Fibroblast of lung (primary cell): ENCODE measurements around the gene CAPN9. TPM values are rescaled to one million over a fixed set of nuclear protein-coding genes. Genes with fewer than 3 reads are reported as not detected.

Experiments used
- DNase-seq, 2 donors: peaks; one replicate each; pipeline versions ENCODE4 v3.0.0 to v3.0.0-alpha.2; 2010; ENCODE audit warnings: low read depth in 2 of 2
- H2AFZ ChIP-seq: 2 replicates; pipeline ENCODE4 v1.5.1; 2012; ENCODE audit warnings: low read length, control low read depth, inconsistent platforms
- H3K27ac ChIP-seq: 2 replicates; pipeline ENCODE4 v1.5.1; 2011; ENCODE audit warnings: low read length, control low read depth; ENCODE audit not compliant: insufficient read depth
- H3K27me3 ChIP-seq: 2 replicates; pipeline ENCODE4 v1.5.1; 2011; ENCODE audit warnings: mild to moderate bottlenecking, low read length; ENCODE audit not compliant: control insufficient read depth, insufficient read depth
- H3K36me3 ChIP-seq: 2 replicates; pipeline ENCODE4 v1.5.1; 2011; ENCODE audit warnings: low read length; ENCODE audit not compliant: control insufficient read depth, insufficient read depth
- H3K4me1 ChIP-seq: 2 replicates; pipeline ENCODE4 v1.5.1; 2011; ENCODE audit warnings: low read length; ENCODE audit not compliant: control insufficient read depth, insufficient read depth; ENCODE audit errors: extremely low read depth
- H3K4me2 ChIP-seq: 2 replicates; pipeline ENCODE4 v1.5.1; 2011; ENCODE audit warnings: low read length, control low read depth; ENCODE audit not compliant: insufficient read depth; ENCODE audit errors: extremely low read depth
- H3K4me3 ChIP-seq, 4 experiments: fragments of 200-600 bp in 1 of 4; sonication (generic) in 1 of 4; replicated peaks in 1 of 4; 2 replicates each; pipeline ENCODE4 v1.5.1; 2011 to 2016; ENCODE audit warnings: low read length in 4 of 4, low read depth in 3 of 4, mild to moderate bottlenecking in 3 of 4, control low read depth in 2 of 4, inconsistent platforms in 1 of 4, mixed read lengths in 1 of 4; ENCODE audit not compliant: insufficient read depth in 1 of 4; ENCODE audit errors: control extremely low read depth in 1 of 4
- H3K79me2 ChIP-seq: 2 replicates; pipeline ENCODE4 v1.5.1; 2012; ENCODE audit warnings: mild to moderate bottlenecking, low read length, inconsistent platforms; ENCODE audit not compliant: control insufficient read depth, insufficient read depth
- H3K9ac ChIP-seq: 2 replicates; pipeline ENCODE4 v1.5.1; 2011; ENCODE audit warnings: mild to moderate bottlenecking, low read length, control low read depth; ENCODE audit not compliant: insufficient read depth
- H3K9me3 ChIP-seq: 2 replicates; pipeline ENCODE4 v1.5.1; 2012; ENCODE audit warnings: low read depth, low read length; ENCODE audit not compliant: control insufficient read depth, insufficient read depth
- H4K20me1 ChIP-seq: 2 replicates; pipeline ENCODE4 v1.5.1; 2011; ENCODE audit warnings: low read length; ENCODE audit not compliant: control insufficient read depth, insufficient read depth; ENCODE audit errors: extremely low read depth
- EZH2 ChIP-seq: IDR thresholded peaks from 2 replicates; pipeline ENCODE4 v1.5.1; 2012; ENCODE audit warnings: low read length, control low read depth, mild to moderate bottlenecking; ENCODE audit errors: missing control alignments
- polyA plus RNA-seq, 2 donors: library from polyadenylated mRNA; depleted of rRNA in 1 of 2; stranded (reverse) in 1 of 2; unstranded in 1 of 2; fragments of >200 nt; gene quantifications; 2 replicates each; pipeline ENCODE4 v1.2.1, GENCODE V29; 2011 to 2012; ENCODE audit warnings: missing spikeins in 1 of 2
- total RNA-seq: library from RNA; depleted of rRNA; stranded (reverse); fragments of >200 nt; gene quantifications from 2 replicates; pipeline ENCODE4 v1.2.1, GENCODE V29; 2014
- TF ChIP-seq, protein P1 (sequence below), 2 donors: IDR thresholded peaks in 1 of 2; conservative IDR thresholded peaks in 1 of 2; 1 replicate in 1 of 2; 2 replicates in 1 of 2; pipeline ENCODE4 v1.5.1; 2011 to 2012; ENCODE audit warnings: low read length in 2 of 2, control low read depth in 1 of 2, inconsistent platforms in 1 of 2, low read depth in 1 of 2, mild to moderate bottlenecking in 1 of 2

The CAPN9 gene
- total and polyA plus RNA-seq, 2 donors (not counting 1 experiment from before 2014, with no cell fraction given): 0.17 TPM; not detected in 1

DNA sequence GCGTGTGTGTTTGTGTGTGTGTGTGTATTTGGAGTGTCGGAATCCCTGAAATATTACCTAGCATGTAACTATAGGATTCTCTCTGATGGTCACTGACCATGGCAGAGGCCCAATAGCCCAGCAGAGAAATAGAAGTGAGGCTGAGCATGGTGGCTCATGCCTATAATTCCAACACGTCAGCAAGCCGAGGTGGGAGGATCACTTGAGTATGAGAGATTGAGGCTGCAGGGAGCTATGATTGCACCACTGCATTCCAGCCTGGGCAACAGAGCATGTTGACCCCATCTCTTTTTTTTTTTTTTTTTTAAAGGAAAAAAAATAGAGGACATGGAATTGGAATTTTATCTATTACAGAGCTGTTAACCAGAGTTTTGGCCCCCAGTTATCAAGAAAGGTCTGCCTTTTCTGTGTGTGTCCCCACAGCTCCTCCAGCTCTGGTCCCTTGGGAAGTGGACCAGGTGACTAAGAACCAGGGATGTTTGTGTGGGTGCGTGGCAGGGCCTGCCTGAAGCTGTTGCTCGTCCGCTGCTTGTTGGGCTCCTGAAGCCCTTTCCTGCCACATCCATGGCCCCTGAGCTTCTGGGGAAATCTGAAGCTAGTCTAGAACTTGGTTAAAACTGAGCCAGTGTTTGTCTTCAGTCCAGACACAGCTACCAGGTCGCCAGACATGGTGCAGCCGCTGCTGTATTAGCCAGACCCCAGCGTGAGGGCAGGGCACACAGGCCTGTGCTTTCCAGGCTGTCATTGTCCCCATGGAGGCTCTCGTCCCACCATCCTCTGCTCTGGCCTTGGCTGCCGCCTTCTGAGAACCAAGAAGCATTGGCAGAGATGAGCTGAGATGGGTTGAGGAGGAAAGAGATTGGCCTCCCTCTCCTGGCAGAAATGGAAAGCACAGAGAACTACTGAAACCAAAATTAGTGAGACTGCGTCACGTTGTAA is 25.5 kb downstream of the CAPN9 start:
- no peaks in the 10 kb centered on the region for H4K20me1 ChIP-seq
- no peak overlapping the region for H3K4me3 ChIP-seq
- H3K9ac ChIP-seq: no peak overlapping the region
- peak; percentile 51 to 71 for DNase-seq
- H3K79me2 ChIP-seq: no peaks in the 10 kb centered on the region
- no peak overlapping the region for H3K27ac ChIP-seq
- peaks cover 7% of the 10 kb centered on the region for H3K4me1 ChIP-seq
- no peaks in the 10 kb centered on the region for H3K9me3 ChIP-seq
- TF ChIP-seq, protein P1, sequence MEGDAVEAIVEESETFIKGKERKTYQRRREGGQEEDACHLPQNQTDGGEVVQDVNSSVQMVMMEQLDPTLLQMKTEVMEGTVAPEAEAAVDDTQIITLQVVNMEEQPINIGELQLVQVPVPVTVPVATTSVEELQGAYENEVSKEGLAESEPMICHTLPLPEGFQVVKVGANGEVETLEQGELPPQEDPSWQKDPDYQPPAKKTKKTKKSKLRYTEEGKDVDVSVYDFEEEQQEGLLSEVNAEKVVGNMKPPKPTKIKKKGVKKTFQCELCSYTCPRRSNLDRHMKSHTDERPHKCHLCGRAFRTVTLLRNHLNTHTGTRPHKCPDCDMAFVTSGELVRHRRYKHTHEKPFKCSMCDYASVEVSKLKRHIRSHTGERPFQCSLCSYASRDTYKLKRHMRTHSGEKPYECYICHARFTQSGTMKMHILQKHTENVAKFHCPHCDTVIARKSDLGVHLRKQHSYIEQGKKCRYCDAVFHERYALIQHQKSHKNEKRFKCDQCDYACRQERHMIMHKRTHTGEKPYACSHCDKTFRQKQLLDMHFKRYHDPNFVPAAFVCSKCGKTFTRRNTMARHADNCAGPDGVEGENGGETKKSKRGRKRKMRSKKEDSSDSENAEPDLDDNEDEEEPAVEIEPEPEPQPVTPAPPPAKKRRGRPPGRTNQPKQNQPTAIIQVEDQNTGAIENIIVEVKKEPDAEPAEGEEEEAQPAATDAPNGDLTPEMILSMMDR (conservative IDR thresholded peaks at IDR 0.05 in 1 of 2, IDR thresholded peaks at IDR 0.05 in 1 of 2; ENCODE audit: low read depth in 1 of 2, low read length in 2 of 2): peak; percentile 81 to 87
- TF ChIP-seq EZH2: no peak
- H3K27me3 ChIP-seq: no peaks in the 10 kb centered on the region
- no peaks in the 10 kb centered on the region for H3K36me3 ChIP-seq
- peak overlapping the region; percentile 66 for H3K4me2 ChIP-seq
- H2AFZ ChIP-seq: peak overlapping the region; percentile 68

DNA sequence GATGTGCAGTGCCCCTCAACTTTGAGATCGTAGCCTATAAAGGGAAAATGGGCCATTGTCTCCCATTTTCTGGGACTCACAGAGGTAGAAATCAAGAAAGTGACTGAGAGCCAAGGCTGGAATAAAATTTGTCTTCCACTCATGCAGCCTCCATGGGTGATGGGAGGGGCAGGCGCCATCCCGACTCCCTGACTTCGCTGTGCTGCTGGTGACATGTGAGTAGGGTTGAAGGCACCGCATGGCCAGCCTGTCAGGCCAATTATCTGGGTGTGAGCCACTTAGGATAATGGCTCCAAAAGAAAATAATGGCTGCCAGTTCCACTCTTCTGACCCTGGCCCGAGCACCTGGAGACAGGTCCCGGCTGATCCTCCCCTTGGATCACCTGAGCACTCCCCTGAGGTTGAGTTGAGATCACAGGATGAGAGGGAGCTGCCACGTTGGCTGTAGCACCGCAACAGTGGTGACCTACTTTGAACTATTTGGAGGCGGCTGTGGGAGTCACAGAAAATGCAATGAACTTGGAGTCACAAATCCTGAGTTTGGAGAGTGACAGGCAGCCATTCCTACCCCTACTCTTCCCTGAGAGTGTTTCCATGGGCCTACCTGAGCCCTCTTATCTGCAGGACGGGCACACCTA is 26.3 kb downstream of the CAPN9 start:
- H3K36me3 ChIP-seq: no peaks in the 10 kb centered on the region
- no peaks in the 10 kb centered on the region for H3K27me3 ChIP-seq
- peak overlapping the region; percentile 66 for H3K4me2 ChIP-seq
- no peak overlapping the region for H3K9ac ChIP-seq
- no peaks in the 10 kb centered on the region for H4K20me1 ChIP-seq
- H3K4me1 ChIP-seq: peaks cover 7% of the 10 kb centered on the region
- no peaks in the 10 kb centered on the region for H3K9me3 ChIP-seq
- no peaks in the 10 kb centered on the region for H3K79me2 ChIP-seq
- H3K27ac ChIP-seq: no peak overlapping the region
- H3K4me3 ChIP-seq: no peak overlapping the region
- no peak for TF ChIP-seq EZH2
- TF ChIP-seq, protein P1 (conservative IDR thresholded peaks at IDR 0.05 in 1 of 2, IDR thresholded peaks at IDR 0.05 in 1 of 2; ENCODE audit: low read depth in 1 of 2, low read length in 2 of 2): no peak
- no peak for DNase-seq
- H2AFZ ChIP-seq: no peak overlapping the region

- no peak overlapping the region for H2AFZ ChIP-seq
- no peaks in the 10 kb centered on the region for H3K36me3 ChIP-seq
- no peak overlapping the region for H3K4me3 ChIP-seq
- no peaks in the 10 kb centered on the region for H3K9me3 ChIP-seq
- no peaks in the 10 kb centered on the region for H3K4me1 ChIP-seq
- peak in 1 of 2 donors; percentile 29 for DNase-seq
- TF ChIP-seq, protein P1 (conservative IDR thresholded peaks at IDR 0.05 in 1 of 2, IDR thresholded peaks at IDR 0.05 in 1 of 2; ENCODE audit: low read depth in 1 of 2, low read length in 2 of 2): no peak
- TF ChIP-seq EZH2: no peak
- no peaks in the 10 kb centered on the region for H3K79me2 ChIP-seq
- no peak overlapping the region for H3K4me2 ChIP-seq
- H3K9ac ChIP-seq: no peak overlapping the region
- H4K20me1 ChIP-seq: no peaks in the 10 kb centered on the region
- no peaks in the 10 kb centered on the region for H3K27me3 ChIP-seq
- no peak overlapping the region for H3K27ac ChIP-seq
Observed at GRCh38 chr1:230778916-230779590, 31.9 kb downstream of the CAPN9 start.
